SK-N-MC (cell line): ENCODE results near the gene SH3RF3.
A peak's percentile ranks its signal among the peaks of the same experiment; 100 is the strongest.

ENCODE experiments used
- DNase-seq: peaks from one replicate; pipeline ENCODE4 v3.0.0-alpha.2; 2011; ENCODE audit warnings: low read depth, low spot score
- H3K27ac ChIP-seq: fragments of 200-600 bp; sonication (generic); 2 replicates; pipeline ENCODE4 v1.5.1; 2016; ENCODE audit warnings: mixed run types
- H3K36me3 ChIP-seq: fragments of 200-600 bp; sonication (generic); 2 replicates; pipeline ENCODE4 v1.6.1; 2017; ENCODE audit warnings: antibody characterized with exemption, low read length, mixed read lengths; ENCODE audit not compliant: insufficient read depth
- H3K4me3 ChIP-seq: fragments of 200-600 bp; sonication (generic); 2 replicates; pipeline ENCODE4 v1.5.1; 2016
- H3K9ac ChIP-seq: fragments of 200-600 bp; sonication (generic); 2 replicates; pipeline ENCODE4 v1.8.0; 2017; ENCODE audit warnings: mixed run types, mixed read lengths; ENCODE audit not compliant: insufficient read length
- H3K9me3 ChIP-seq: fragments of 200-600 bp; sonication (generic); 2 replicates; pipeline ENCODE4 v1.6.1; 2017; ENCODE audit warnings: low read depth, mild to moderate bottlenecking, antibody characterized with exemption, low read length, moderate library complexity, mixed read lengths
- EZH2 ChIP-seq: fragments of 200-600 bp; sonication (generic); IDR thresholded peaks from one replicate; pipeline ENCODE4 v1.6.1; 2017; ENCODE audit warnings: antibody characterized with exemption
- FOXP2 ChIP-seq: optimal IDR thresholded peaks from 2 replicates; pipeline ENCODE3; 2011; ENCODE audit warnings: mild to moderate bottlenecking, moderate library complexity; ENCODE audit not compliant: insufficient read depth; ENCODE audit errors: extremely low read length, control extremely low read depth
- POLR2AphosphoS5 ChIP-seq: IDR thresholded peaks from 2 replicates; pipeline ENCODE4 v1.6.1; 2012; ENCODE audit warnings: mild to moderate bottlenecking, low read depth, low read length, borderline replicate concordance

The SH3RF3 gene

GRCh38 chr2:109168086-109168485 lies 39.1 kb downstream of the SH3RF3 start:
- Histone ChIP-seq H3K36me3 (no peaks in the 10 kb centered on the region), H3K9ac (no peak overlapping the region), H3K9me3 (no peaks in the 10 kb centered on the region), H3K4me3 (no peak overlapping the region), H3K27ac (no peak overlapping the region)
- TF ChIP-seq EZH2 (no peak), POLR2AphosphoS5 (no peak), FOXP2 (no peak)
- DNase-seq, result no peak

- no peak overlapping the region for H3K27ac ChIP-seq
- no peaks in the 10 kb centered on the region for H3K9me3 ChIP-seq
- H3K4me3 ChIP-seq, result no peak overlapping the region
- H3K9ac ChIP-seq, result no peak overlapping the region
- TF ChIP-seq POLR2AphosphoS5 (no peak), FOXP2 (no peak), EZH2 (no peak)
- DNase-seq, result no peak
- no peaks in the 10 kb centered on the region for H3K36me3 ChIP-seq
These were observed 39.7 kb downstream of the SH3RF3 start for GRCh38 chr2:109168716-109169115.

- Histone ChIP-seq H3K36me3 (no peaks in the 10 kb centered on the region), H3K4me3 (no peak overlapping the region), H3K9ac (no peak overlapping the region), H3K9me3 (no peaks in the 10 kb centered on the region), H3K27ac (no peak overlapping the region)
- no peak for DNase-seq
- TF ChIP-seq POLR2AphosphoS5, result no peak
- TF ChIP-seq FOXP2, result no peak
- TF ChIP-seq EZH2, result no peak
These were observed 41.6 kb downstream of the SH3RF3 start for GRCh38 chr2:109170645-109171044.

DNA sequence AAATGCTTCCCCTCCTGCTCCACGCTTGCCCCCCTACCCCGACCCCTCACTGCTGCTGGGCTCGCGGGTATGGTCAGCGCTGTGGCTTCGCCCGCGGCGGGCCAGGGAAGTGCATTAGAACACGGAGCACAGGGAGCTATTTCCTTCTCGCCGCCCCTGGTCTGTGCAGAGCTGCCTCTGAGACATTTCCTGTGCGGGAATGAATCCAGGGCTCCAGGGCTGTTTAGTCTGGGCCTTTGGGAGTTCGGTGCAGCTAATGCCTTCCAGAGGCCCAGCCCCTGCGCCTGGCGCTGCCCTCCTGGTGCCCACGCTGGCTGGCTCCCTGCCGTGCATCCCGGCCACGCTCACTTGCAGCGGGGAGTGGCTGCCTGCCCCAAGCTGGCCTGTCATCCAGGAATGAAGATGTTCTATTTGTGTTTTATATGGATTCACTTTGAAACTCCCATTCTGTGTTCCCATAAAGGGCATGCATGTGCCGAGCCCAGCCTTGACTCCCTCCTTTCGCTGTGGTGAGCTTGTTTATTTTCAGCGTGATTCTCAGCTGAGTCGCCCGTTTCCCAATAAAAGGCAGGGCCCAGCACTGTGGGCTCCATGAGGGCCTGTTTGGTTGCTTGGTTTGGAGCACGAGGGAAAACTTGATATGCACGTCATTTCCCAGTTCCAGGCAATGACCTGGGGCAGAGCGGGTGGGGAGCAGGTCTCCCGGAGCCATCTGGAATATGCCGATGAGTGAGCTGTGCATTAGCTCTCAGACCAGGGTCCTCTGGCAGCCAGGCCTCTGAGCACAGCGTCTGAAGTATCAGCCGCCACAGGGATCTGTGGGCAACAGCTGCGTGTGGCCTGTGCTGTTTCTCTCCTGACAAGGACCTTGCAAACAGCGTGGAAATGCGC lies 42.7 kb downstream of the SH3RF3 start:
- Histone ChIP-seq H3K36me3 (no peaks in the 10 kb centered on the region), H3K9ac (no peak overlapping the region)

DNA sequence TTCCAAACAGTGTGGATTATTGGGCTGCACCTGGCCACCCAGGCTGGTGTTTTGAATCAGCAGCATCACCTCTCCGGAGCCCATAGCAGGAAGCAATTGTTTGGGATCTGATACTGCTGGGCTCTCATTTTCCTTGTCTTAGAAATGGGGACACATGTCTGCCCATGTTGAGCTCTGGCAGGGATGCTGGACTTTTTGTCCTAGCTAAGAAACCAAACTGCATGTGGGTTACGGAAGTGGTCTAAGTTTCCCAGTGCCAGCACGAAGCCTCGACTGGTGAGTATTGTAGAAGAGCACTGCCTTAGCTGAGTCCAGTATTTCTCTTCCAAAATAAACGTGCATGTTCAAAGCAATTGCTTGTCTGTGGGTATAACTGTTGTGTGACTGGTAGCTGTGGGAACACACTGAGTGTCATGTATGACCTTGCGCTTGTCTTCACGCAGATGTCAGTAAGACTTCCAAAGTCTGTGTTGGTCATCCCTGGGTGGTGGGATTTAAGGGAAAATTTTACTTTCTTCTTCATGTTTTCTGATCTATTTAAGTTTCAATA lies 43.6 kb downstream of the SH3RF3 start:
- Histone ChIP-seq H3K4me3 (no peak overlapping the region), H3K9me3 (no peaks in the 10 kb centered on the region), H3K9ac (no peak overlapping the region), H3K27ac (no peak overlapping the region), H3K36me3 (no peaks in the 10 kb centered on the region)
- no peak for TF ChIP-seq FOXP2
- no peak for TF ChIP-seq POLR2AphosphoS5
- TF ChIP-seq EZH2, result no peak
- DNase-seq, result no peak

More for the DNA sequence above, 42.7 kb downstream of the SH3RF3 start:
- H3K4me3 ChIP-seq, result no peak overlapping the region
- no peak overlapping the region for H3K27ac ChIP-seq
- H3K9me3 ChIP-seq, result no peaks in the 10 kb centered on the region
- no peak for DNase-seq
- TF ChIP-seq FOXP2, result no peak
- TF ChIP-seq EZH2, result peak; percentile 9

GRCh38 chr2:109173311-109174171 lies 44.5 kb downstream of the SH3RF3 start:
- no peak for DNase-seq
- H3K36me3 ChIP-seq, result no peaks in the 10 kb centered on the region
- no peaks in the 10 kb centered on the region for H3K9me3 ChIP-seq
- TF ChIP-seq POLR2AphosphoS5 (no peak), FOXP2 (no peak), EZH2 (no peak)
- no peak overlapping the region for H3K27ac ChIP-seq
- no peak overlapping the region for H3K4me3 ChIP-seq
- no peak overlapping the region for H3K9ac ChIP-seq

DNA sequence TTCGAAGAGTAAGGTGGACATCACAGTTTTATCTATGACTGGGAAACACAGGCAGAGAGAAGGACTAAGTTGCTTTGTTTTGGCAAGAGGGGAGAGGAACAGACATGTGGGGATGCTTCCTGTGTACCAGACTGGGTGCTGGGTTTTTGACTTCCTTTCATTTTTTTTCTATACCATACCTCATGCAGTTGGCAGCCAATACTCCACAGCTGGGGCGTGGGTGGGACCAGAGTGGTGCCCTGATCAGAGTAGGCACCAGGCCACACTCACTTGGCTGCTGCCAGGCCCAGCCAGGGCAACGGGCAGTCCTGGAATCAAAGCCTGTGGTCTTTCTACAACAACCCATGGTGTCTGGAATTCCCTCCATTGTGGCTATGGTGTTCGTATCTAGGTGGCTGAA lies 45.2 kb downstream of the SH3RF3 start:
- no peak for DNase-seq
- TF ChIP-seq FOXP2 (no peak), POLR2AphosphoS5 (no peak)
- Histone ChIP-seq H3K27ac (no peak overlapping the region), H3K9ac (no peak overlapping the region), H3K36me3 (no peaks in the 10 kb centered on the region), H3K4me3 (no peak overlapping the region), H3K9me3 (no peaks in the 10 kb centered on the region)

GRCh38 chr2:109174626-109175349 lies 45.8 kb downstream of the SH3RF3 start:
- Histone ChIP-seq H3K27ac (no peak overlapping the region), H3K9ac (no peak overlapping the region), H3K36me3 (no peaks in the 10 kb centered on the region), H3K9me3 (no peaks in the 10 kb centered on the region), H3K4me3 (no peak overlapping the region)
- TF ChIP-seq EZH2, result no peak
- no peak for TF ChIP-seq FOXP2
- TF ChIP-seq POLR2AphosphoS5, result no peak
- DNase-seq, result no peak
